ENCODE results near the gene CALR3. TPM values are rescaled to one million over a fixed set of nuclear protein-coding genes. Genes with fewer than 3 reads are reported as not detected.
A peak's percentile ranks its signal among the peaks of the same experiment; 100 is the strongest.

Gene CALR3
- total and polyA plus RNA-seq, 2 of the 13 experiments (the other 11 are each of a cell fraction or from before 2014, with no cell fraction given), result not detected

- in situ Hi-C loops (cut with HindIII; ENCODE audit: extremely low pct_ligation_motif_present, low pct_unique_long_range_greater_than_20kb) (no loop called here), intact Hi-C loops (cut with micrococcal nuclease; ENCODE audit: unreplicated experiment) (no loop called here)
- no peak for TF ChIP-seq ZNF24 (IDR thresholded peaks at IDR 0.05)
- TF ChIP-seq POLR2A (IDR thresholded peaks at IDR 0.05; ENCODE audit: insufficient read depth in 1 of 2, low read depth in 2 of 2, low read length in 2 of 2), result 0 out of 4 replicates have a peak, but pooled peaks of 1 of the 2 experiments have one; percentile 4
- TF ChIP-seq BRCA1 (CRISPR knock-in tag; IDR thresholded peaks at IDR 0.05), result no peak
- no peak for FAIRE-seq
- H3K79me2 ChIP-seq (ENCODE audit: insufficient read depth, low read length), result no peaks in the 10 kb centered on the region
- H4K20me1 ChIP-seq (ENCODE audit: insufficient read depth, low read length), result no peaks in the 10 kb centered on the region
- H2AFZ ChIP-seq (ENCODE audit: low read length), result no peak overlapping the region
- peaks cover 49 to 93% of the 10 kb centered on the region in 2 experiments for H3K36me3 ChIP-seq (replicated peaks in 1 of 2; ENCODE audit: control insufficient read depth in 1 of 2, insufficient read depth in 2 of 2, low read length in 2 of 2)
- no peaks in the 10 kb centered on the region for H3K9me3 ChIP-seq (ENCODE audit: low read length)
- CTCF ChIA-PET (ENCODE audit: low intra/inter-chr PET ratio, low total read pairs), result no interaction called here
- H3K4me2 ChIP-seq (ENCODE audit: low read depth, low read length), result no peak overlapping the region
- TSS peak; percentile 44 for BruUV-seq (replicated peaks)
- no peaks in the 10 kb centered on the region for H3K27me3 ChIP-seq (ENCODE audit: control insufficient read depth in 1 of 2, insufficient read depth in 2 of 2, low read length in 2 of 2)
- no peak overlapping the region for H3K9ac ChIP-seq (ENCODE audit: insufficient read depth, low read depth, low read length)
- H3K4me1 ChIP-seq (ENCODE audit: insufficient read depth, low read length), result no peaks in the 10 kb centered on the region
- ATAC-seq, result no peak
- POLR2A ChIA-PET, result interaction anchor here (1.0 kb wide), 1 partner anchor 31 kb away, joined by 3 read pairs; the partner anchor contains the start of genes C19orf44 and CALR3
- H3K27ac ChIP-seq (ENCODE audit: extremely low read length, insufficient read depth, low read length), result no peak overlapping the region
- WGBS (ENCODE audit: low lambda C conversion rate), result 98% methylated on average over 7 of the region's 14 CpGs
- no peak for DNase-seq (ENCODE audit: low spot score)
- no peak overlapping the region for H3K4me3 ChIP-seq (replicated peaks in 1 of 3; ENCODE audit: insufficient read depth in 1 of 3, low read depth in 2 of 3, low read length in 3 of 3)
Measured at GRCh38 chr19:16527334-16527935, 31.5 kb upstream of the CALR3 start.

- H3K4me2 ChIP-seq (ENCODE audit: low read depth, low read length), result no peak overlapping the region
- peaks cover 43 to 91% of the 10 kb centered on the region in 2 experiments for H3K36me3 ChIP-seq (replicated peaks in 1 of 2; ENCODE audit: control insufficient read depth in 1 of 2, insufficient read depth in 2 of 2, low read length in 2 of 2)
- ATAC-seq, result no peak
- H3K9ac ChIP-seq (ENCODE audit: insufficient read depth, low read depth, low read length), result no peak overlapping the region
- no TSS peak for BruUV-seq (replicated peaks)
- WGBS (ENCODE audit: low lambda C conversion rate), result 100% methylated on average over 21 of the region's 29 CpGs
- H3K27me3 ChIP-seq (ENCODE audit: control insufficient read depth in 1 of 2, insufficient read depth in 2 of 2, low read length in 2 of 2), result no peaks in the 10 kb centered on the region
- H3K79me2 ChIP-seq (ENCODE audit: insufficient read depth, low read length), result no peaks in the 10 kb centered on the region
- no peak for FAIRE-seq
- TF ChIP-seq RBFOX2 (IDR thresholded peaks at IDR 0.05; ENCODE audit: low read depth, low read length), result peak; percentile 43; the same call in 1 of the 2 replicates
- no peak for TF ChIP-seq NONO (IDR thresholded peaks at IDR 0.05)
- no peak for TF ChIP-seq NONO (CRISPR knock-in tag; conservative IDR thresholded peaks at IDR 0.05)
- TF ChIP-seq MEF2D (CRISPR knock-in tag; IDR thresholded peaks at IDR 0.05), result no peak
- TF ChIP-seq, protein P1, sequence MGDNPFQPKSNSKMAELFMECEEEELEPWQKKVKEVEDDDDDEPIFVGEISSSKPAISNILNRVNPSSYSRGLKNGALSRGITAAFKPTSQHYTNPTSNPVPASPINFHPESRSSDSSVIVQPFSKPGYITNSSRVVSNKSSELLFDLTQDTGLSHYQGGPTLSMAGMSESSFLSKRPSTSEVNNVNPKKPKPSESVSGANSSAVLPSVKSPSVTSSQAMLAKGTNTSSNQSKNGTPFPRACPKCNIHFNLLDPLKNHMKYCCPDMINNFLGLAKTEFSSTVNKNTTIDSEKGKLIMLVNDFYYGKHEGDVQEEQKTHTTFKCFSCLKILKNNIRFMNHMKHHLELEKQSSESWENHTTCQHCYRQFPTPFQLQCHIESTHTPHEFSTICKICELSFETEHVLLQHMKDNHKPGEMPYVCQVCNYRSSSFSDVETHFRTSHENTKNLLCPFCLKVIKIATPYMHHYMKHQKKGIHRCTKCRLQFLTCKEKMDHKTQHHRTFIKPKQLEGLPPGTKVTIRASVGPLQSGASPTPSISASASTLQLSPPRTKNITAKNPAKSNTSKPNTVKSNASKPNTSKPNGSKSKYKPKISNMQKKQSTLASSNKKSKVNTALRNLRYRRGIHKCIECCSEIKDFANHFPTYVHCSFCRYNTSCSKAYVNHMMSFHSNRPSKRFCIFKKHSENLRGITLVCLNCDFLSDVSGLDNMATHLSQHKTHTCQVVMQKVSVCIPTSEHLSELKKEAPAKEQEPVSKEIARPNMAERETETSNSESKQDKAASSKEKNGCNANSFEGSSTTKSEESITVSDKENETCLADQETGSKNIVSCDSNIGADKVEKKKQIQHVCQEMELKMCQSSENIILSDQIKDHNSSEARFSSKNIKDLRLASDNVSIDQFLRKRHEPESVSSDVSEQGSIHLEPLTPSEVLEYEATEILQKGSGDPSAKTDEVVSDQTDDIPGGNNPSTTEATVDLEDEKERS (CRISPR knock-in tag; IDR thresholded peaks at IDR 0.05), result no peak
- CTCF ChIA-PET (ENCODE audit: low intra/inter-chr PET ratio, low total read pairs), result no interaction called here
- H3K4me3 ChIP-seq (replicated peaks in 1 of 3; ENCODE audit: insufficient read depth in 1 of 3, low read depth in 2 of 3, low read length in 3 of 3), result no peak overlapping the region
- intact Hi-C loops (cut with micrococcal nuclease; ENCODE audit: unreplicated experiment), result no loop called here
- H3K9me3 ChIP-seq (ENCODE audit: low read length), result no peaks in the 10 kb centered on the region
- H3K27ac ChIP-seq (ENCODE audit: extremely low read length, insufficient read depth, low read length), result no peak overlapping the region
- in situ Hi-C loops (cut with HindIII; ENCODE audit: extremely low pct_ligation_motif_present, low pct_unique_long_range_greater_than_20kb), result no loop called here
- no peak for DNase-seq (ENCODE audit: low spot score)
- H3K4me1 ChIP-seq (ENCODE audit: insufficient read depth, low read length), result no peaks in the 10 kb centered on the region
- no peaks in the 10 kb centered on the region for H4K20me1 ChIP-seq (ENCODE audit: insufficient read depth, low read length)
- POLR2A ChIA-PET, result no interaction called here
- H2AFZ ChIP-seq (ENCODE audit: low read length), result no peak overlapping the region
Measured at GRCh38 chr19:16525751-16526481, 29.9 kb upstream of the CALR3 start.
